Stimulated activated CD8-positive, alpha-beta memory T cell treated with anti-CD3 and anti-CD28 coated beads, Interleukin-12 subunit alpha, Interleukin-12 subunit beta, amount 100 ng/mL, for 24 hours (primary cell): ENCODE results near the gene RABGAP1L.
"Not testable (repeated sequence)": the region's sequence is repeated elsewhere in the genome, so short reads cannot be mapped to it uniquely, and the experiment has no call there.

ENCODE experiments used
- DNase-seq: peaks from one replicate; pipeline ENCODE4 v3.0.0-alpha.2; 2020; ENCODE audit errors: extremely low read depth

RABGAP1L gene

DNA sequence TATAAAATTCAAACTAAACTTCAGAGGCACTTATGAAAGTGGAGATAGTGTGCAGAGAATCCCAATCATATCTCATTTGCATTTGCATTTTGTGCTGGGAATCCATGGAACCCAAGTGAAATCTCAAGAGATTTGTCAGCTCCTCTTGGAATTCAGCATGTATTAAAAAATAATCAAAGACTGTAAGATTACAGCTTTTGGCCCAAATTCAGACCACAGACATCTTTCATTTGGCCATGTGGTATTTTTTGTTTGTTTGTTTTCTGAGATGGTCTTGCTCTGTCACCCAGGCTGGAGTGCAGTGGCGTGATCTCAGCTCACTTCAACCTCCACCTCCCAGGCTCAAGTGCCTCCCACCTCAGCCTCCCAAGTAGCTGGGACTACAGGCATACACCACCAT is 836.6 kb downstream of the RABGAP1L start:
- DNase-seq = no peak

DNA sequence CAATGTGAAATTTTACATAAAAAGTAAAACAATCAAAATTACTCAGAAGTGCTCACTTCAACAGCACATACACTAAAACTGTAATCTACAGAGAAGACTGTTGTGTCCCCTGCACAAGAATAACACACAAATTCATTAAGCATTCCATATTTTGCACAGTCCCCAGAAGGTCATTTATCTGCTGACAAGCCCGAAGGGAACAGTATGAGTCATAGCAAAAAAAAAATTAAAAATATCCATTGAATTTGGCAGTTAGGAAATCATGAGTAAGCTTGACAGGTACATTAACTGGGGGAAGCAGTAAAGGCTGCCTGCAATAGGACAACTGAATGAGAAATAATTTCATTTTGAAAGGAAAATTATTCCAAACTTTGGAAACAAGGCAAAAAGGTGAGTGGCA is 837.2 kb downstream of the RABGAP1L start:
- DNase-seq = no peak

DNA sequence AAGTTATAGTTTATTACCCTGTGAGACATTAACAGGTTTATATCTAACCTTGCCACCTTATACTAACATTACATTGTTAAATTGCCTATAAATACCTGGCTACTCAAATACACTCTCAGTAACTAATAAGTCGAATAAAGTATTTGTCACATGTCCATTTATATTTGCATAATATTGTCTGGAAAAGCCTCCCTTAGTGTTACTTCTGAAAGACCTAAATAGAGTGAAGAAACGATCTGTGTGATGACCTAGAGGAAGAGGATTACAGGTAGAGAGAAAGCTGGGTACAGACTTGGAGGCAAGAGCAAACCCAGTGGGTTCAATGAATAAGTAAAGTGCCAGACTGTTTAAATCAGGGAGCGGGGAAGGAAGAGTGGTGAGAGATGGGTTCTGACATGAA is 837.7 kb downstream of the RABGAP1L start:
- no peak for DNase-seq

DNA sequence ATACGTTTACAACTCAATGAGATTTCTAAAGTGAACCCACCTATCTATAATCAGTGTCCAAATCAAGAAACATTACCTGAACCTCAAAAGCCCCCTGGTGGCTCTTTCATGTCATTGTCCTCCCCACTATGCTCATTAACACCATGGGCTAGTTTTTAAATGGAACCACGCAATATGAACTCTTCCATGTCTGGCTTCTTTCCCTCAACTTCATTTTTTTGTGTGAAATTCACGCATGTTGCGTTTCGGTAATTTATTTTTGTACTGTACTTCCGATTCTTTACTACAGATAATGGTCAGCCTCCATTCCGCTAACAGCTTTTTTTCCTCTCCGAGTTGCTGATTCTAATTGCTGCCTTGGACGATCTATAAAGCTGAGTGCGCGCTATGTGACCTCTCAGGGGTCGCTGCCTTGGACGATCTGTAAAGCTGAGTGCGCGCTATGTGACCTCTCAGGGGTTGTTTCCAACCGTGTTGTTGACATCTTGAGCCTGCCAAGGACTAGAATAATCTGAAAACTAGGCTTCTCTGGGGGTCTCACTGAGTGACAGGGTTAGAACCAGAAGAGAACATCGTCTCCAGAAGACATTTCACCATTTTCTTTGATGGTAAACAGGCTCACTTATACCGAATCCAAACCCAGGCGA is 839.4 kb downstream of the RABGAP1L start:
- no peak for DNase-seq

DNA sequence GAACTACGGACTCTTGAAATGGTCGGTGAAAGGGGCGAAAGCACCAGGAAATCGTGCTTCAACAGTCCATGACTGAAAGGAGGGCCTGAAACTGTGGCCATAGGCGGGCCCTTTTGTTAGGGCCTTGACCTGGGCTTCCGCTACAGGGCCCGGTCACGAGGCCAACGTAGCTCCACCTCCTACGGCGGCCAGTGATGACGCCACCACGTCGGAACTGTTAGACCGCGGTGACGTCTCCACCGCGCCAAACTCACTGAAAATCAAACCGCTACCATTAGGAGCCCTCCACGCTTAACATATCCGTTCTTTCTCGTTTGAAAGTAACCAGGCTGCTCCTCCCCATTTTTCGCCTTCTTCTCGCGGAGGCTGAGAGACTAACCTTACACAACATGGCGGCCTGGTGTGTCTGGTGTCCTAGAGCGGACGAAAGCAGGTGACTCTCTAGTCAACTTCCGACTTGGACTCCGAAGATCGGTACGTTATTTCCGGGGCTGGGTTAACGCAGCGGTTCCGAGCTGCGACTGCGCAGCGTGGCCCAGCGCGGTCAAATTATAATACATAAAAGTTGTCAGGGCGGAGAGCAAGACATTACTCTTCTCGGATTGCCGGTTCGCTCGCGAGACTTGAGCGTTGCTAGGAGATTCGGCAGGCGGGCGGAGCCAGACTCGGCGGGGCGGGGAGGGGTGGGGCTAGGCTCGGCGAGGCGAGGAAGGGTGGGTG is 840.1 kb downstream of the RABGAP1L start:
- DNase-seq = peak; percentile 93

DNA sequence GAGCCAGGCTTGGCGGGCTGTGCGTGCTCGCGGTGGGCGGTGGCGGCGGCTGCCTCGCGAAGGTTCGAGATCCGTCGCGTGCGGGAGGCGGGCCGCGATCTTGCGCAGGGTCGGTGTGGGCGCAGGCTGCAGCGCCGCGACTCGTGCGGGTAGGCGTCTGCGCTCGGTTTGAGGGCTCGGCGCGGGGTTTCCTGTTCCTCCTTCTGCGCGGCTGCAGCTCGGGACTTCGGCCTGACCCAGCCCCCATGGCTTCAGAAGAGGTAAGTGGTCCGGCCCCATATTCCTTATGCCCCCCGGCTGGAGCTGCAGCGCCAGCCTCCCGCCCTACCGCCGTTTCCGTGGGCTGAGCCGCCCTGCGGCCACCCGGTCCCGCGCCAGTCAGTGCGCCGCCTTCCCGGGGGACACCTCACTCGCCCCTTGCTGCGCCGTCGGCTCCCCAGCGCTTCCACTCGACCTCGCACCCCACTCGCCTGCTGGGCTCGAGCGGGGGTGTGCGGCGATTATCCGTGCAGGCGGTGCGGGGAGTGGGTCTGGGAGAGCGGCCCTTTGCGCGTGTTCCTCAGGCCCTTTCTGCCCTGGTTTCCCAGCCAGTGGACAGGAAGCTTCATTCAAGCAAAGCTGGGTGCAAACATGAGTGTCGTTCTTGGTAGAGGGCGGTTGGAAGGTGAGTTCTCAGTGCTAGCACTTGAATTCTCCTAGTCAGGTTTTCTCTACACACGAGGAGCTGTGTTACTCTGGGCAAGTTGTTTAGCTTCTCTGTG is 840.8 kb downstream of the RABGAP1L start, which contains the start of gene CACYBP:
Gene CACYBP, plus strand, starts transcription at position 12 of the 761 bp plus-strand sequence. Its CDS starts 234 bp downstream, at position 246.
- DNase-seq = no peak

DNA sequence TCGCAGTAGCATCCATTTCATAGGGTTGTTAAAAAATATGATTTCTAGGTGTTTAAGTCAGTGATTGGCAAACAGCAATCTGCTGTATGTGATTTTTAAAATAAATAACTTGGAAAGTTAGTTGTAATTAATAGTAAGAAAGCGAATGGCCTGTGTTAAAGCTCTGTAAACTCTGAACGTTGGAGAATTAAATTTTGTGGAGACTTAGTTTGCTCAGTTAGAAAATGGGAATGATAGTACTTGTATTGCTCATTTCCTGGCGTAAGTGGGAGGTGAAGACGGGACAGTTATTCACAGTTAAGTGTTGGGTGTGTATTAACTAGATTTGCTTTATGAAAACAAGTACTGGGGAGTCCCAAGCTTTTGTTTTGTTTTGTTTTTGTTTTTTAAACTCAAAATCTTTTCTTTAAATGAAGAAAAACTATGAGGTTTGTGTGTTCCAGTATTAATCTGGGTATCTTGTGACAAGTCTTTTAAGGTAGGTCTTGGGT is 841.4 kb downstream of the RABGAP1L start:
- no peak for DNase-seq

DNA sequence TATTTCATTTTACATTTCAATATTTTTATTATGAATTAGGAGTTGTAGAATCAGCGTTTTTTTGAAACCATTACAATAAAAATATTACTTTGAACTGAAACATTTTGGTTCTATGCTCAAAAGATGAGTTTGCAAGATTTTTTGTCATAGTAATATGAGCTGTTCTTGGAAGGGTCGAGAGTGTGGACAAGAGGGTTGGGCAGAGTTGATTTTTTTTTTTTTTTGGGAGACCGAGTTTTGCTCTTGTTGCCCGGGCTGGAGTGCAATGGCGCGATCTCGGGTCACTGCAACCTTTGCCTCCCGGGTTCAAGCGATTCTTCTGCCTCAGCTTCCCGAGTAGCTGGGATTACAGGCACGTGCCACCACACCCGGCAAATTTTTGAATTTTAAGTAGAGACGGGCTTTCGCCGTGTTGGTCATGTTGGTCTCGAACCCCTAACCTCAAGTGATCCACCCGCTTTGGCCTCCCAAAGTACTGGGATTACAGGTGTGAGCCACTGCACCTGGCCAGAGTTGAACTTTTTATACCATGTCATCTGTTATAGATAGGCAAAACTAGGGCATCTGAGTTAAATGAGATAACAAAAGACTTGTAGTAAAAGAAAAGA is 843.7 kb downstream of the RABGAP1L start:
- no peak for DNase-seq

DNA sequence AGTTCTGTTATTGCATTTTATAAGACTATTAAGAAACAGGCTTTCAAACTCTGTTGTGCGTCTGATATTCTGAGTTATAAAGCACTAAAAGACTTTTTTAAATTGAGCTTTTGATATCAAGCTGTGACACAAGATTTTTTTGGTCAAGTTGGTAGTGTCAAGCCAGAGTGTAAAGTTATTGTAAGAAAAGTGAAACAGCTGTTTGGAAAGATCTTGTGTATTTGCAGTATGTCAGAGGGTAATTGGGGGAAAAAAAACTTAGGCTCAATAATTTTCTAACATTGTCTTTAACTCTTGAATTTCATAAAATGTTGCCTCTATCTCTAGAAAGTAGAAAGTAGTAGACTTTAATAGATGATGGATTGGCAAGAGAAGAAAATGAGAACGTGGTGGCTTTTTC is 844.2 kb downstream of the RABGAP1L start:
- no peak for DNase-seq

DNA sequence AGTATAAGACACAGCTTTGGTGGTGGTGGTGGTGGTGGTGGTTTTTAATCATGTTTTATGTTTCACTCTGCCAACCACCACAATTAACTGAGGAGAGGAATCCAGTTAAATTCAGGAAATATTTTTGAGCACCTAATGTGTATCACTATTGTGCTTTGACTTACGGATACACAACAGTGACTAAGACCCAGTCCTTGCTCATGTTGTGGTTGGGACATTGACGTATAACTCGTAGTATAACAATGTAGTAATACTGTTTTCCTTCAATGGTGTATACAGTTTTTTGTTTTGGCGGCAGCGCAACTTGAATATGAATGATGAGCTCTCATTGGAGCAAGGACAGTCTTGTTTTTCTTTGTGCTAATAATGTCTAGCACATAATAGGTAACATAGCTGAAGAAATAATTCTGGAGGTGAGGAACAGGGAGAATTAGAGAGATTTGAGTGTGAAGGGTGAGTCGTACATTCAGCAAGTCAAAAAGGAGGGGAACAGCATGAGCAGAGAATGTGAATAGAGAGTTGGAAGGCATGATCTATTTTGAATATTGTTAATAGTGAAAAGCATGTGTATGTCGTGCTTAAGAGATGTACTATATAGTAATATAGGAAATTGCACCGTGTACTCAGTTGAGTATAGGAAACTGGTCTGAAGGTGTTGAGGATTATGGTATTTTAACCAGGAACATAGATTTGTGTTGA is 845.9 kb downstream of the RABGAP1L start:
- no peak for DNase-seq

DNA sequence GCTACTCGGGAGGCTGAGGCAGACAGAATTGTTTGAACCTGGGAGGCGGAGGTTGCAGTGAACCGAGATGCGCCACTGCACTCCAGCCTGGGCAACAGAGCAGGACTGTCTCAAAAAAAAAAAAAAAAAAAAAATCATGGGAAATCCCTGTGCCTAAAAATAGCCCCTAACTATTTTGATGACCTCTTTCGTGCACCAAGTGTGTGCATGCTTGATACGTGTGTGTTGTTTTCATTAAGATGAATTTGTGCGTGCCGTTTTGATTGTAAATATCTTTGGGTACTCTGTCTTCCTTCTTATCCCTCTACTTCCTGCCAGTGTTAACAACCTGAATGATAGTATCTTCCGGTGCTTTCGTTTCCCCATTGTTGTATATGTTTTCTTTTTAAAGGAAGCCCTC is 850.2 kb downstream of the RABGAP1L start:
- no peak for DNase-seq

DNA sequence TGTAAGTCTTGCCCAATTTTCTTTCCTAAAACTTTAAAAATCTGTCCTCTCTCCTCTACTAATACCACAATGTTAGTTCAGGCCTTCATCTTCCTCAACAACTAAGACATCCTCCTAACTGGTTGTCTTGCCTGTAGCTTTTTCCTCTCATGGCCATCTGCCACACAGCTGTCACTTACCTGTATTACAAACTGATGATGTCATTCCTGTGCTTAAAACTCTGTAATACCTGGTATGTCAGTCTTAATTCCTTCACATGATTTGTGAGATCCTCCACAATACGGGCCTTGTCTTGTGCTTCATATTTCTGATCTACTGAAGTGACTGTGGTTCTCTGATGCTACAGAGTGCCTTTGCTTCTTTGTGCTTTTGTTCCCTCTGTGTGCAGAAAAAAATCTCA is 854.1 kb downstream of the RABGAP1L start:
- no peak for DNase-seq

DNA sequence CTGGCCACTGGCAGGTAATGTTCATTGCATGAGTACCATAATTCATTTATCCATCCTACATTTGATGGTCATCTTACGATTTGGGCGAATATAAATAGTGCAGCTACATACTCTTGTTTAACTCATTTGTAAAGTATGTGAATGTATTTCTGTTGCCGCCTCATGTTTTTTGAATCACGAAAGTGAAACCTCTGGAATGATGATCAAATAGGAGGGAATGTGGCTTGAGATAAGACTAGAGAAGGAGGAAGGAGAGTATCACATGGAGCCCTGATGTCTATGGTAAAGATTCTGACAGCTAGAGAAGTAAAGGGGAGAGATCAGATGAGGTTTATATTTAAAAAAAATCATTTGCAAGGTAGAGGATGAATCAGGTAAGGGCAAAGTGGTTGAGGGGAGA is 855.9 kb downstream of the RABGAP1L start:
- no peak for DNase-seq

DNA sequence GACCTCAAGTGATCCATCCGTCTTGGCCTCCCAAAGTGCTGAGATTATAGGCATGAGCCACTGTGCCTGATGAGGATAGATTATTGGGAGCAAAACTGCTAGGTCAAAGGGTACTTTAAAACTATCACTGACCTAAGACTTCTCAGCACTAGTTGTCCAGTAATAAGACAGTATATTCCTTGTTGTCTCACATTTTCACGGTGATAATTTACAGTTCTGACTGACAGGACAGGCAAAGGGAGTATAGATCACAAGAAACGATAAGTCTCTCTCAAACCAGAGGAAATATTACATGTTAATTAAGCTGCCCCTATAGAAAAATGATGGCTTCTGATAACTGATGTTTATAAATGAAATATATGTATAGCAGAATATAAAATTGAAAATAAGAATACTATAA is 860.2 kb downstream of the RABGAP1L start:
- DNase-seq = no peak

DNA sequence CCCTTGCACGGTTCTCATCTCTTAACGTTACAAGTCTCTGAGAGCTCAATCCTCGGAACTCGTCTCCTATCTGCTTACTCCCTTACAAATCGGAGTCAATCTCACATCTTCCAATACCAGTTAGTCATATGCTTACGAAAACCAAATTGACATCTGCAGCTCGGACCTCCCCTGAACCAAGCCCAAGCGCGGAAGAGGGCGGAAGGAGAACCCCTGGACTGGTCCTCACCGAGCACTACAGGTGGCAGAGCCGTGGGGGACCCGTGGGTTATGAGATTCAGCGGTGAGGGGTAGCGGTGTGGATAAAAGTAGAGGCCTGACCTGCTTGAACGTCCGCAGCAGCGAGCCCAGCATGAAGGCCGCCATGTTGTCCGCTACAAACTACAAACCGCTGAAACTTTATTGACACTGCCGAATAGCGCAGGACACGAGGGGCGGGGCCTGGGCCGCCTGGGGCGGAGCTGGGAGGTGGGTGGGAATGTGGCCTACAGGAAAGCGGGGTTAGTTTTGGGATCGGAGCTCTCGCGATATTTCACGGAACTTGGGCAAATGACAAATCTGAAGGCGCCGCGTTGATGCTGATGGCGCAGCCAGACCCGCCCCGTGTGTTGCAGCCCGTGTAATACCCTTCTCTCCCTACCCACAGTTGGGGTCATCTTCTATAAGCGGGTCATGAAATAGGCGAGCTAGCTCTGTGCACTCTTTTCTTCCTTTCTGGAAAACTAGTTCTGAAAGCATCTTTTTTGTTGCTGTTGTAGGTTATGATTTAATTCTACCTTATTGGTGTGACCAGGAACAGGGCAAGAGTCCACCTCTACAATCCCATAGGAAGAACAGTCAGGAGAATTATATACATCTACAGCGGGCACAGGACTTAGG is 864.0 kb downstream of the RABGAP1L start, which contains the start of gene MRPS14:
Gene MRPS14, minus strand, starts transcription at position 383 of the 879 bp plus-strand sequence. Its CDS starts 17 bp downstream, at position 366.
- peak; percentile 94 for DNase-seq

DNA sequence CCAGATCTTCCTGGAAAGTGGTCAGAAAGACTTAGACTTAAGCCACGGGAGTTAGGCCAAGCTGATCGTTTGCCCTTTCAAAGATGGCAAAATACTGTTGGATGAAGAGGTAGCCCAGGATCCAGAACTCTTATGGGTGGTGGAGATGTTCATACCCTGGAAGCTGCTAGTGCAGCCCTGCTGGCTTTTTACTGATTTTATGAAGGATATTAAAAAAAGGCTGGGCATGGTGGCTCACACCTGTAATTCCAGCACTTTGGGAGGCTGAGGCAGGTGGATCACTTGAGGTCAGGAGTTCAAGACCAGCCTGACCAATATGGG is 864.6 kb downstream of the RABGAP1L start:
- DNase-seq = not testable (repeated sequence)

DNA sequence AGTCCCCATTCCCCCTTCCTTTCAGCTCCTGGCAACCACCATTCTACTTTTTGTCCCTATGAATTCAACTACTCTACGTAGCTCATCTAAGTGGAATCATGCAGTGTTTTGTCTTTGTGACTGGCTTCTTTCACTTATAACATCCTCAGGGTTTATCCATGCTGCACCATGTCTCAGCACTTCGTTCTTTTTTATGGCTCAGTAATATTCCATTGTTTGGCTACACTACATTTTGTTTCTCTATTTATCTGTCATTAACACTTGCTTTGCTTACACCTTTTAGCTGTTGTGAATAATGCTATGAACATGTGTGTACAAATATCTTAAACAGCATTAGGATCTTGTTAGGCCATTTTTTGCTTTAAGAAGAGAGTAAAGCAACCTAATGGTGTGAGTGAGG is 865.5 kb downstream of the RABGAP1L start:
- DNase-seq = no peak

DNA sequence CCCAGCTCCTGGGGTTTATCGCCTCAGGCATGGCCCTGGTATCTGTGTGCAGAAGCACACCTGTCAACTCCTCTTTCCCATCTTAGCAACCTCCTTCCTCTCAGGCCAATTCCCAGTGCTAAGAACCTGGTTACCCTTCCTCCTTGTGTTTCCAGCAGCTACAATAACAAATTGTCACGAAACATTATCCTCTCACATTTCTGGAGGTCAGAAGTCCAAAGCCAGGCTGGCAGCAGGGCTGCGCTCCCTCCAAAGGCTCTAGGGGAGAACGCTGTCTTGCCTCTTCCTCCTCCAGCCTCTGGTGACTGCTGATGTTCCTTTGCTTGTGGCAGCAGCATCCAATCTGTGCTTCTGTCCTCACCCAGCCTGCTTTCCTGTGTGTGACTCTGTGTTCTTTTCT is 874.6 kb downstream of the RABGAP1L start:
- DNase-seq = no peak

DNA sequence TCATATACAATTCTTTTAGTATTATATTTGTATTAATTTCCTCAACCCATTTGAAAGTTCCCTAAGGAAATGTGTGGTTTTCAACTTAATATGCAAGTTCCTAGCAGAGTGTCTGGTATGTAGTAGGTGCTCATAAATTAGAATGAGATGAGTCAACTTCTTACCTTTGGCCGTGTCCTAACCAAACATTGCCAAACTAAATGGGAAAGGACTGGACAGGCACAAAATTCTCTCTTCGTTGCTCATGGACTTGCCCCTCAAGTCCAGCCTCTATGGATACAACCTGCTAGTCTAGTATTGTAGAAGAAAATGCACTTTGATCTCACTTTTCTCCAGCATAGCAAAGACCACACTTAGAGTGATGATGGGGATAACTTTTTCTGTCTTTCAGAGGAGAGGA is 875.5 kb downstream of the RABGAP1L start:
- DNase-seq = no peak

DNA sequence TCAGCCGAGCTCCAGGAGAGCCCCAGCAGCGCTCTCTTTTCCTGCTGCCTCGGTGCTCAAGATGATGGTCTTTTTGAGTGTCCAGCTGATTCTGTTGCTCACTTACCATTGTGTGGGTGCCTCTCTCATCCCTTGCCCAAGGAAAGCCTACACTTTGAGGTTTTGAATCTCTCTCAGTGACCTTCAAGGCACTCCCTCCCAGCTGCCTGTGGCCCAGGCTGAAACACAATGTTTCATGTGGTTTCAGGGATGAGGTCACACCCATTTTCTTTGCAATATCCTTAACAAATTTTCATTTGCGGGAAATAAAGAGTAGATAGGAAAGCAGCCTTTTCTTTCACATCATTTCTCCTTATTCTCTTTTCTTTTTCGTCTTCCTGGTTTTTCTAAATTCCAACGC is 876.5 kb downstream of the RABGAP1L start:
- DNase-seq = no peak

DNA sequence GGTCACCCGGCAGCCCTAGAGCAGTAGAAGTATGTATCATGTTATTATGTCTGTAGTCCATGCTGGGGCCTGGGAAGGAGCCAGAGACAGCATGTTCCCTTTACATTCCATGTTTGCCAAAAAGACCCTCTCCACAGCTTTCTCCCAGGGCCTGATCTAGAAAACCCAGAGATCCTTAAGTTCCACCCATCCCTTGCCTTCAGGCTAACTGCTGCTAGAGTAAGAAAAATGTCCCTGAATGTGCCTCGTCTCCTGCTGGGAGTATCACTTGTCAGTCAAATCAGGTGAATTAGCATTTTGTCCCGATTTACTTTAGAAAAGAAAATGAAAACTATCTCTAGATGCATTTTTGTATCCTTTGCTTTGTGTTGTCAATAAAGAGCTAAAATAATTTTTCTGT is 877.2 kb downstream of the RABGAP1L start:
- DNase-seq = no peak
